Heart right ventricle (tissue), 16 donors: ENCODE measurements around the gene LSP1. TPM values are rescaled to one million over a fixed set of nuclear protein-coding genes. Genes with fewer than 3 reads are reported as not detected.

Experiments used
- ATAC-seq, 8 donors: fragments of 200-7000 bp; cut with Tn5 transposase; one replicate each; pipeline ENCODE4 v1.9.1; 2020; ENCODE audit warnings: mild to moderate bottlenecking in 8 of 8, moderate library complexity in 8 of 8, moderate number of reproducible peaks in 1 of 8
- DNase-seq, 2 donors: peaks; one replicate each; pipeline ENCODE4 v3.0.0-alpha.2; 2020
- H3K27ac ChIP-seq, 10 donors: fragments of 200-600 bp; sonication (generic) in 2 of 10; one replicate each; pipeline versions ENCODE4 v1.5.0 to v1.8.0; 2020 to 2022; ENCODE audit warnings: mild to moderate bottlenecking in 3 of 10
- H3K27me3 ChIP-seq, 7 donors: fragments of 200-600 bp; one replicate each; pipeline ENCODE4 v1.8.0; 2021 to 2022; ENCODE audit warnings: mild to moderate bottlenecking in 2 of 7
- H3K36me3 ChIP-seq, 9 donors: fragments of 200-600 bp; sonication (generic) in 1 of 9; one replicate each; pipeline versions ENCODE4 v1.5.0 to v1.8.0; 2020 to 2022; ENCODE audit warnings: mild to moderate bottlenecking in 2 of 9
- H3K4me1 ChIP-seq, 9 donors: fragments of 200-600 bp; sonication (generic) in 1 of 9; one replicate each; pipeline versions ENCODE4 v1.5.0 to v1.8.0; 2020 to 2022; ENCODE audit warnings: mild to moderate bottlenecking in 4 of 9
- H3K4me3 ChIP-seq, 10 donors: fragments of 200-600 bp; sonication (generic) in 2 of 10; one replicate each; pipeline versions ENCODE4 v1.5.0 to v1.8.0; 2020 to 2022; ENCODE audit warnings: mild to moderate bottlenecking in 7 of 10, moderate library complexity in 2 of 10
- H3K9me3 ChIP-seq, 11 donors: fragments of 200-600 bp in 10 of 11; sonication (generic) in 2 of 11; one replicate each; pipeline versions ENCODE4 v1.5.0 to v1.8.0; 2013 to 2022; ENCODE audit warnings: mild to moderate bottlenecking in 2 of 11, control low read depth in 1 of 11, moderate library complexity in 1 of 11
- CTCF ChIP-seq, 9 donors: fragments of 200-600 bp; sonication (generic) in 2 of 9; IDR thresholded peaks; one replicate each; pipeline versions ENCODE4 v1.5.0 to v1.8.0; 2021 to 2022; ENCODE audit warnings: antibody characterized with exemption in 9 of 9, mild to moderate bottlenecking in 5 of 9, moderate library complexity in 1 of 9
- WGBS, 2 donors: extraction: QIAGEN DNeasy Blood & Tissue Kit; methylation state at CpG; one replicate each; pipeline ENCODE4 v1.1.7; 2013; ENCODE audit warnings: inconsistent platforms in 1 of 2; 5-methylcytosine and 5-hydroxymethylcytosine counted together
- intact Hi-C, 10 donors: fragments of 100-400 bp; cut with DNase I; formaldehyde crosslinking; loops; one replicate each; pipeline versions ENCODE4 v1.11.1 to v1.14.2; 2022
- polyA plus RNA-seq, 2 donors: library from polyadenylated mRNA; stranded (reverse); fragments of 200-250 nt; gene quantifications; one replicate each; pipeline ENCODE4 v1.2.3, GENCODE V29; 2013
- total RNA-seq, 10 donors: library from RNA; stranded (reverse); fragmentation: NEBNext Ultra II Directional in 3 of 10; extraction: Animal tissue kit (Norgen Biotek cat#: 25700) in 3 of 10; gene quantifications; one replicate each; pipeline versions ENCODE4 v1.2.1 to v1.2.4, GENCODE V29; 2021 to 2023
- donor health status: Arrhythmogenic right ventricular cardiomyopathy.
- donor health status: ischemic (EF 13 %, LVEDD 7.1; RV severe dilation, severe dysfunction).
- donor health status: healthy with polysubstance abuse.
- donor health status: DM: no; HTN: yes; CAD: no.
- donor health status: DM: no; HTN: no; CAD: no.
- donor health status: ischemic (EF 25% LVEDD 6.9; RV normal size, moderate dysfunction).
- donor health status: ischemic (EF 25% LVEDD 5.7; RV mildly dilated, moderate dysfunction).
- donor health status: healthy.
- donor health status: DM: yes; HTN: yes; CAD: no.
- donor health status: Ischemic cardiomyopathy.
- donor health status: ischemic (EF 35%, LVEDD 5.7; RV mildly dilated, moderate dysfunction).
- donor health status: nonischemic (EF 11% LVEDD 7.7; RV severe dilation, severe dysfunction).
- donor health status: DM: yes; HTN: yes; CAD: no.
- donor health status: PGD.
- donor health status: ischemic (EF 29% LVEDD 5.4; RV normal size, mild dysfunction).
- donor health status: nonischemic (EF 23%, LVEDD 6.1; RV moderate dilation, normal function).

Gene LSP1
- total and polyA plus RNA-seq, 12 donors: 16.0 to 57.2 (median 21.4) TPM

DNA sequence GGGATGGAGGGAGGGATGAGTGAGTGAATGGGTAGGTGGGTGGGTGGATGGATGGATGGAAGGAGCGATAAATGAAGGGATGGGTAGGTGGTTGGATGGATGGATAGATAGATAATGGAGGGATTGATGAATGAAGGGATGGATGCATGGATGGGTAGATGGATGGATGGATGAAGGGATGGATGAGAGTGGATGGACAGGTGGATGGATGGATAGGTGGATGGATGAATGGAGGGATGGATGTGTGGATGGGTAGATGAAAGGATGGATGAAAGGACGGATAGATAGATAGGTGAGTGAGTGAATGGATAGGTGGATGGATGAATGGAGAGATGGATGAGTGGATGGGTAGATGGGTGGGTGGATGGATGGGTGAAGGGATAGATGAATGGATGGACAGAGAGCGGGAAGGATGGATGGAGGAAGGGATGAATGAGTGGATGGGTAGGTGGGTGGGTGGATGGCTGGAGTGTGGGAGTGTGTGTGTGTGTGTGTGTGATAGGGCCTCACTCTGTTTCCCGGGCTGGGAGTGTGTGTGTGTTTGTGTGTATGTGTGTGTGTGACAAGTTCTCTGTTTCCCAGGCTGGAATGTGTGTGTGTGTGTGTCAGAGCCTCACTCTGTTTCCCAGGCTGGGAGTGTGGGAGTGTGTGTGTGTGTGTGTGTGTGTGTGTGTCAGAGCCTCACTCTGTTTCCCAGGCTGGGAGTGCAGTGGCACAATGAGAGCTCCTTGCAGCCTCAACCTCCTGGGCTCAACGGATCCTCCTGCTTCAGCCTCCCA is 40.9 kb downstream of the LSP1 start:
- TF ChIP-seq CTCF (IDR thresholded peaks at IDR 0.05): no peak
- DNase-seq: no peak
- intact Hi-C loops: loop anchor here (1.0 to 10.0 kb wide), 5 partner anchors 23 to 51 kb away; partner anchors contain the start of gene MRPL23 (in 2 of the 10)
- 81 to 93% methylated on average over 5 of the region's 5 CpGs for WGBS, 2 donors
- Histone ChIP-seq H3K27ac (no peak overlapping the region), H3K9me3 (no peaks in the 10 kb centered on the region), H3K4me3 (no peak overlapping the region), H3K27me3 (no peaks in the 10 kb centered on the region), H3K4me1 (peaks cover 0 to 36% (median under 1%) of the 10 kb centered on the region in 9 donors), H3K36me3 (peaks cover 0 to 15% (median 0%) of the 10 kb centered on the region in 9 donors)
- no peak for ATAC-seq

DNA sequence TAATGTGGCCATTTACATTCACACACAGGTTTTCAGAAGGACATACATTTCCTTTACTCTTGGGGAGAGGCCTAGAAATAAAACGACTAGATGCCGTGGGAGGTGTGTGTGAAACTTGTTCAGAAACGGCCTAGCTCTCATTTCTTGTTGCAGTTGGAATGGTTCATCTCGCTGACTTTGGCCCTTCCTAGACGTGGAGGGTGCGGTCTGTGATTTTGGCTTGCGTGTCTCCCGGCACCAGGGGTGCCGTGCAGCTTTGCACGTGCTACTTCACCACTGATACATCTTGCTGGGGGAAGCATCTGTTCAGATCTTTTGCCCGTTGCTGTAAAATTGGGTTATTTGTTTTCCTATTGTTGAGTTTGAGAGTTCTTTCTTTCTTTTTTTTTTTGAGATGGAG is 41.9 kb downstream of the LSP1 start:
- H3K36me3 ChIP-seq: peaks cover 0 to 5% (median 0%) of the 10 kb centered on the region in 9 donors
- H3K9me3 ChIP-seq: no peaks in the 10 kb centered on the region
- intact Hi-C loops: loop anchor here in 5 of 10 donors (1.0 to 10.0 kb wide), 3 partner anchors 45 to 50 kb away; partner anchors contain the start of gene MRPL23 (in 2 of the 5)
- H3K27me3 ChIP-seq: no peaks in the 10 kb centered on the region
- ATAC-seq: no peak
- no peak overlapping the region for H3K4me3 ChIP-seq
- no peak overlapping the region for H3K27ac ChIP-seq
- WGBS, 2 donors: 92 to 93% methylated on average over 11 of the region's 11 CpGs
- no peak for TF ChIP-seq CTCF (IDR thresholded peaks at IDR 0.05)
- H3K4me1 ChIP-seq: peaks cover 0 to 26% (median 0%) of the 10 kb centered on the region in 9 donors
- no peak for DNase-seq

DNA sequence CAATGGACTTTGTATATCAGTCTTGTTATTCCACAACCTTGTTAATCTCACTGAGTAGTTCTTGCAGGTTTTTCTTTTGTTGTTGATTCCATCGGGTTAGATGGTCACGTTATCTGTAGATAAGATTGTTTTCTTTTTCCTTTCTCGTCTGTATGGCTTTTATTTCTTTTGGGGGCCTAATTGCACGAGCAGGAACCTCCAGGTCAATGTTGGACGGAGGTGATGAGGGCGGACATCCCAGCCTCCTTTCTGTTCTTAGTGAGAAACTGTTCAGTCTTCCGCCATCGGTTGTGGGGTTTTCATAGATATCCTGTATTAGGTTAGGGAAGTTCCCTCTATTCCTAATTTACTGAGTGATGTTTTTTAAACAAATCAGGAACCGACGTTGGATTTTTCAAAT is 43.6 kb downstream of the LSP1 start:
- intact Hi-C loops: loop anchor here in 2 of 10 donors (10.0 kb wide), 1 partner anchor 48 kb away; the partner anchor contains the start of gene MRPL23 (in 2 of the 2)
- WGBS, 2 donors: 61 to 66% methylated on average over 10 of the region's 10 CpGs
- no peak for ATAC-seq
- peak overlapping the region in 1 of 10 donors; percentile 67 for H3K27ac ChIP-seq
- peaks cover 0 to 11% (median 0%) of the 10 kb centered on the region in 9 donors for H3K4me1 ChIP-seq
- H3K36me3 ChIP-seq: no peaks in the 10 kb centered on the region
- H3K4me3 ChIP-seq: peak overlapping the region in 1 of 10 donors; percentile 13
- DNase-seq: no peak
- no peaks in the 10 kb centered on the region for H3K27me3 ChIP-seq
- no peaks in the 10 kb centered on the region for H3K9me3 ChIP-seq
- TF ChIP-seq CTCF (IDR thresholded peaks at IDR 0.05): no peak

GRCh38 chr11:1896923-1897322 is 44.0 kb downstream of the LSP1 start:
- 68 to 72% methylated on average over 12 of the region's 12 CpGs for WGBS, 2 donors
- DNase-seq (peak in 1 of 2 donors; percentile 14), ATAC-seq (no peak)
- Histone ChIP-seq H3K36me3 (no peaks in the 10 kb centered on the region), H3K27me3 (no peaks in the 10 kb centered on the region), H3K9me3 (no peaks in the 10 kb centered on the region), H3K4me3 (peak overlapping the region in 2 of 10 donors; percentile 13 to 30), H3K4me1 (peaks cover 0 to 9% (median 0%) of the 10 kb centered on the region in 9 donors), H3K27ac (peak overlapping the region in 2 of 10 donors; percentile 12 to 67)
- no peak for TF ChIP-seq CTCF (IDR thresholded peaks at IDR 0.05)
- intact Hi-C loops: loop anchor here in 2 of 10 donors (10.0 kb wide), 1 partner anchor 48 kb away; the partner anchor contains the start of gene MRPL23 (in 2 of the 2)
